GM18868 (cell line): Measurements from ENCODE around the gene CHST11.

Source experiments
- ATAC-seq: cut with Tn5 transposase; IDR thresholded peaks from one replicate; pipeline ENCODE4 v1.9.1; 2021; ENCODE audit warnings: mild to moderate bottlenecking, moderate library complexity; ENCODE audit not compliant: unreplicated experiment

The CHST11 gene

GRCh38 chr12:104577581-104577981 is 120.8 kb downstream of the CHST11 start:
- ATAC-seq = no peak

- ATAC-seq = no peak
Observed at GRCh38 chr12:104578453-104578852, 121.7 kb downstream of the CHST11 start.

DNA sequence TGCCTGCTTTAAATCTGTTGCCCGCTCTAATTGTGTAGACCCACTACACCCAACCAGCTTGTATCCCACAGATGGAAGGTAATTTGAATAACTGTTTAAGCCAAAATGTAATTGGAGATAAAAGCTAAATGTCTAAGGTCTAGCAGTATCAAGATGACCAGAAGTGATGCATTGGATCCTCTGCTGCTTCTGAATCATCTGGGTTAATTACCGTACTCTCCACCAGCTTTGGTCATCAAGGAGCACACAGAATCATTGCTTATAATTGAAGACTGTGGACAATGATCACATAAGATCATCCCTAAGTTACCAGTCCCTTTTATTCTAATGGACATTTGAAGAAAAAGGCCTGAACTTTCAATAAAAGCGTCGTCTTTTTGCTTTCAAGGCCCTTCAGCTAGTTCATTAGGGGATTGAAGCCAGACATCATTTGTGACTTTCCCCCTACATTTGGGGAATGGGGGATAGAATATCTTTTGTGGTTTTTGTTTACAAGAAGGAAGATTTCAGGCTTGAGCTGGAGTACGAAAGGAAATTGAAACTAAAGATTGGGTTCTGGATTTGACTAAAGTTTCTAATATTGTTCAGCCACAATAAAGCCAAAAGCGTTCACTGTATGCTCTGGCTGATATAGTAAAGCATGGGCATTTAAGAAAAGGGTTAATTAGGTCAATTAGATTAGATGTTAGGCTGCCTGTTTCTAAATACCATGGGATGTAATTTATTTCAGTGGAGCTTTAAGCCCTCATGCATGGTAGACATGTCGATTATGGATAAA is 123.2 kb downstream of the CHST11 start:
- no peak for ATAC-seq

GRCh38 chr12:104581005-104581570 is 124.3 kb downstream of the CHST11 start:
- no peak for ATAC-seq

GRCh38 chr12:104582739-104583138 is 126.0 kb downstream of the CHST11 start:
- ATAC-seq = peak; percentile 82

DNA sequence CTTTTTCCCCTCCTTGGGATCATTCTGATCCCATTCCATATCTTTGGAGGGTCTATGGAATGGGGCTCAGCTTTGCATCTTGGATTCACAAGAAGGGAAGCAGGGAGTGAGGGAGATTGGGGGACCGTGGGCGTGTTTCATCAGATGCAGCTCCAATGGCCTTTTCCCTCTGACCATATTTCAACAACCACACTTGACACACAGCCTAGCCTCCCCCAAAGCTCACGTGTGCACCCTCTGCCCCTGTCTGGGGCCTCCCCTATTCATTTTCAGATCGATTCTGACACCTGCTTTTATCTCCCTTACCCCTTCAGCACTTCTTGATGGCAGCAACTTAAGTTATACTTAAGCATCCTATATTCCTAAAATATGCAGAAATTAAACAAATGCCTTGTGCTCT is 126.6 kb downstream of the CHST11 start:
- ATAC-seq = peak; percentile 53

DNA sequence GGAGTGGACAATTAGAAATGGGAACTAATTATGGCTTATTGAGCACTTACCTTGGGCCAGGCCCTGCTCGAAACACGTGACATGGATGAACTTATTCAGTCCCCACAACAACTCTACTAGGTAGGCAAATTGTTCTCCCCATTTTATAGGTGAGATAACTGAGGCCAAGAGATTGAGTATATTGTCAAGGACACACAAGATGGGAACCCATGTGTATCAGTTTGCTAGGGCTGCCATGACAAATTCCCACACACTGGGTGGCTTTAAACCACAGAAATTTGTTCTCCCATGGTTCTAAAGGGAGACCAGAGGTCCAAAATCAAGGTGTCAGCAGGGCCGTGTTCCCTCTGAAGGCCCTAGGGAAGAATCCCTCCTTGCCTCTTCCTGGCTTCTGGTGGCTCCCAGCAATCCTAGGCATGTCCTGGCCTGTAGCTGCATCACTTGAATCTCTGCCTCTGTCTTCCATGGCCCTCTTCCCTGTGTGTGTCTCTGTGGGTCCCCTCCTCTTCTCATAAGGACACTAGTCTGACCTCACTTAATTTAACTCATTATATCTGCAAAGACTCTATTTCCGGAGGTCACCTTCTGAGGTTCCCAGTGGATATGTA is 128.8 kb downstream of the CHST11 start:
- no peak for ATAC-seq

- ATAC-seq = no peak
Observed at GRCh38 chr12:104586351-104586919, 129.7 kb downstream of the CHST11 start.

- no peak for ATAC-seq
Observed at GRCh38 chr12:104588047-104588920, 131.5 kb downstream of the CHST11 start.

DNA sequence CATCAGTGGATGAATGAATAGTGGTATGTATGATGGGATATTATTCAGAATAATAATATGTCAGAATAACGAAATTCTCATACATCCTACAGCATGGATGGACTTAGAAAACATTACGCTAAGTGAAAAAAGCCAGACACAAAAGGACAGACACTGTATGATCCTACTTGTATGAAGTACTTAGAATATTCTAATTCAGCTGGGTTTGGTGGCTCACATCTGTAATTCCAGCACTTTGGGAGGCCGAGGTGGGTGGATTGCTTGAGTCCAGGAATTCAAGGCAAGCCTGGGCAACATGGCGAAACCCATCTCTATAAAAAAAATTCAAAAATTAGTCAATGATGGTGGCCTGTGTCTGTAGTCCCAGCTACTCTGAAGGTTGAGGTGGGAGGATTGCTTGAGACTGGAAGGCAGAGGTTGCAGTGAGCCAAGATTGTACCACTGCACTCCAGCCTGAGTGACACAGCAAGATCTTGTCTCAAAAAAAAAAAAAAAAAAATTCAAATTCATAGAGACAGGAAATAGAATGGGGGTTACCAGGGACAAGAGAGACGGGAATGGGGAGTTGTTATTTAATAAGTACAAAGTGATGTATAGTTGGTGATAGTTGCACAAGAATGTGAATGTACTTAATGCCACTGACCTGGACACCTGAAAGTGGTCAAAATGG is 132.3 kb downstream of the CHST11 start:
- ATAC-seq = no peak

DNA sequence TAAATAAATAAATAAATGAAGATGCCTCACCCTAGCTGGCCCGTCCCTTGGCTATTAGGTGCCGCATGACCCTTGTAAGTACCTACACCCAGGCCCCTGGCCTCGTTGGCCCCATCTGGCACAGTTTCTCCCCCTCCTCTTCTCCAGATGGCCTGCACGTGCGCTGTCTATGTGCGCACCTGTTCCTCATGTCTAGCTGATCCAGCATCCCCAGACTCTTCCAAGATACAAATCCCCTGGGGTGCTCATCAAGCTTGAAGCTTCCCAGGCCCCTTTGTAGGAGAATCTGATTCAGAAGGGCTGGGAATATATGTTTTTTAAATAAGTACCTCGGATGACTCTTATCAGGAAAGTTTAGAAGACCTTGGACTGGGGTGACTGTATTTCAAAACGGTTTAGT is 133.3 kb downstream of the CHST11 start:
- no peak for ATAC-seq

DNA sequence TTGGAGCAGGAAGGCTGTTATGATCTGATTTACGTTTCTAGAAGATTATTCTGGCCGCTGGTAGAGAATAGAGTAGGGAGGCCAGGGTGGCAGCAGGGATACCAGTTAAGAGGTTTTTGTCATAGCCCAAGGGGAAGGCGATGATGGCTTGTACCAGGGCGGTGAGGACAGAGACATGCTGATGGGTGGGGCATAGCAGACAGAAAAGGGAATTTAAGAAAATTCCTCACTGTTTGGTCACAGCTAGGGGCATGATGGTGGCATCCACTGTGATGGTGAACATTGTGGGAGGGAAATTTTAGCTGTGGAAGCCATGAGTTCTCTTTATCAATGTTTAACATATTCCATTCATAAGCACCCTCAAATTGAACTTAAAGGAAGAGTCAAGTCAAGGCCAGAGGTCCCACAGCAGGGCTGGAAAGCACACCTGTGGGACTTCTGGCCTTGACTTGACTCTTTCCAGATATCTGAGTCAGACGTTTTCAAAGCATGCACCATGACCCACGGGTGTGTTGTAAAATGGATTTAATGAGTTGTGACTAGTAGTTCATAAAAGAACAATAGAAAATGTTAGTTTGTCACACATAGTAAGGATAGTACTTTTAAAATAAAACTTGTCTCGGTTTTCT is 134.6 kb downstream of the CHST11 start:
- no peak for ATAC-seq

DNA sequence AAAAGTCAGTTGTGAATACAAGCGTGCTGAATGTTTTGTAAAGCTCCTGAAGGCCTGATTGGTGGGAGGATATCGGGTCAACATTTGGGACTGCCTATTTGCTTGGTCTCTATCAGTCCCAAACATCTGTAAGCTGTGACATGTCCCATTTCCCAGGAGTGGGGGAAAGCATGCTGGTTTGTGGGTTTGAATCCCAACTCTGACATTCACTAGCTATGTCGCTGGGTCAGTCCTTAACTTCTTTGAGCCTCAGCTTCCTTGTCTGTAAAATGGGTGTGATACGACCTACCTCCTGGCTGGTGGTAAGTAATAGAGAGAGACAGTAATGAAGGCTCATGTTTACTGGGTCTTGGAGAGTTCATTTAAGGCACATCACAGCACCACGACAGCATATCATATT is 136.7 kb downstream of the CHST11 start:
- no peak for ATAC-seq

DNA sequence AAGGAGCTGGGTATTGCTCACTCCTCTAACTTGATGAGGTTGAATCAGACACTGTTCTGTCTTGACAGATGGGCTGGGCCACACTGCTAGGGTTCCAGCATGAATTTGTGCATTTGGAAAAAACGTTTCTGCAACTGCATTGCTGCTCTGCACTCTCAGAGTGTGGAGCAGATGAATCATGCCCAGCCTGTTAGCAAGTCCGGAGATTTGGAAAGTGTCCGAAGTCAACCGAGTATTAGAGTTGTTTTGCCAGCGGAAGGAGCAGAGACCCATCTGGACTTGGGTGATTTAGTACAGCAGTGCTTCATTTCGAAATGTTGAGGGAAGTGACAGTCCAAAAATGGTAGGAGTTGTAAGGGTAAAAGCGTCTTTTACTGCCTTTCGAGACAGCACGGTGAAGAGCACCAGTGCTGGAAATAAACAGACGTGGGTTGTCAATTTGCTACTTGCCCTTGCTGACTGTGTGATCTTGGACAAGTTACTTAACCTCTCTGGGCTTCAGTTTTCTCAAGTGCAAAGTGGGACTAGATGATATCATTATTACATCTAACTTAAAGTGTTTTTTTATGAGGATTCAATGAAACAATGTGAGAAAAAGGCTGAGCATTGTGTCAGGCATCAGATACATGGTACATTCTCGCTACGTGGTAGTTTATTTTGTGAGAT is 139.5 kb downstream of the CHST11 start:
- no peak for ATAC-seq

- ATAC-seq = no peak
Observed at GRCh38 chr12:104596898-104597843, 140.4 kb downstream of the CHST11 start.

- ATAC-seq = no peak
Observed at GRCh38 chr12:104598342-104599271, 141.9 kb downstream of the CHST11 start.
